ENCODE results near the gene GPR34.

GPR34 gene

GRCh38 chrX:41693024-41693423 lies 4.3 kb downstream of the GPR34 start:
- DNase-seq (ENCODE audit: low read depth) = no peak
- peaks cover 13% of the 10 kb centered on the region for H3K27me3 ChIP-seq (replicated peaks; ENCODE audit: control insufficient read depth, insufficient read depth, low read length)

GRCh38 chrX:41695426-41695825 lies 6.7 kb downstream of the GPR34 start:
- Histone ChIP-seq H3K9me3 (ENCODE audit: control insufficient read depth, low read length) (peaks cover 5% of the 10 kb centered on the region), H3K27me3 (replicated peaks; ENCODE audit: control insufficient read depth, insufficient read depth, low read length) (peaks cover 9% of the 10 kb centered on the region), H3K4me3 (ENCODE audit: low read length) (no peak overlapping the region), H3K4me1 (ENCODE audit: control insufficient read depth, insufficient read depth, low read length) (peaks cover 12% of the 10 kb centered on the region), H3K9ac (ENCODE audit: low read length) (no peak overlapping the region), H3K36me3 (ENCODE audit: control insufficient read depth, insufficient read depth, low read length, severe bottlenecking) (no peaks in the 10 kb centered on the region)
- no peak for DNase-seq (ENCODE audit: low read depth)

More at GRCh38 chrX:41693024-41693423, 4.3 kb downstream of the GPR34 start:
- Histone ChIP-seq H3K4me3 (ENCODE audit: low read length) (no peak overlapping the region), H3K9me3 (ENCODE audit: control insufficient read depth, low read length) (peaks cover 5% of the 10 kb centered on the region), H3K4me1 (ENCODE audit: control insufficient read depth, insufficient read depth, low read length) (peaks cover 13% of the 10 kb centered on the region), H3K36me3 (ENCODE audit: control insufficient read depth, insufficient read depth, low read length, severe bottlenecking) (no peaks in the 10 kb centered on the region), H3K9ac (ENCODE audit: low read length) (no peak overlapping the region)

- no peaks in the 10 kb centered on the region for H3K4me1 ChIP-seq (ENCODE audit: control insufficient read depth, insufficient read depth, low read length)
- H3K9me3 ChIP-seq (ENCODE audit: control insufficient read depth, low read length) = peaks cover 7% of the 10 kb centered on the region
- no peak overlapping the region for H3K4me3 ChIP-seq (ENCODE audit: low read length)
- no peaks in the 10 kb centered on the region for H3K27me3 ChIP-seq (replicated peaks; ENCODE audit: control insufficient read depth, insufficient read depth, low read length)
- H3K36me3 ChIP-seq (ENCODE audit: control insufficient read depth, insufficient read depth, low read length, severe bottlenecking) = no peaks in the 10 kb centered on the region
- no peak overlapping the region for H3K9ac ChIP-seq (ENCODE audit: low read length)
- DNase-seq (ENCODE audit: low read depth) = no peak
These were observed 14.8 kb downstream of the GPR34 start for GRCh38 chrX:41703574-41704029.

GRCh38 chrX:41705042-41705441 lies 16.3 kb downstream of the GPR34 start:
- DNase-seq (ENCODE audit: low read depth) = no peak
- Histone ChIP-seq H3K4me1 (ENCODE audit: control insufficient read depth, insufficient read depth, low read length) (no peaks in the 10 kb centered on the region), H3K4me3 (ENCODE audit: low read length) (no peak overlapping the region), H3K36me3 (ENCODE audit: control insufficient read depth, insufficient read depth, low read length, severe bottlenecking) (no peaks in the 10 kb centered on the region), H3K9me3 (ENCODE audit: control insufficient read depth, low read length) (peaks cover 7% of the 10 kb centered on the region), H3K27me3 (replicated peaks; ENCODE audit: control insufficient read depth, insufficient read depth, low read length) (no peaks in the 10 kb centered on the region), H3K9ac (ENCODE audit: low read length) (no peak overlapping the region)

GRCh38 chrX:41705680-41706374 lies 17.1 kb downstream of the GPR34 start:
- H3K9ac ChIP-seq (ENCODE audit: low read length) = no peak overlapping the region
- DNase-seq (ENCODE audit: low read depth) = no peak
- no peak overlapping the region for H3K4me3 ChIP-seq (ENCODE audit: low read length)
- H3K4me1 ChIP-seq (ENCODE audit: control insufficient read depth, insufficient read depth, low read length) = no peaks in the 10 kb centered on the region
- peaks cover 7% of the 10 kb centered on the region for H3K9me3 ChIP-seq (ENCODE audit: control insufficient read depth, low read length)
- peaks cover 1% of the 10 kb centered on the region for H3K27me3 ChIP-seq (replicated peaks; ENCODE audit: control insufficient read depth, insufficient read depth, low read length)
- no peaks in the 10 kb centered on the region for H3K36me3 ChIP-seq (ENCODE audit: control insufficient read depth, insufficient read depth, low read length, severe bottlenecking)

GRCh38 chrX:41707218-41707617 lies 18.4 kb downstream of the GPR34 start:
- no peak for DNase-seq (ENCODE audit: low read depth)
- Histone ChIP-seq H3K4me1 (ENCODE audit: control insufficient read depth, insufficient read depth, low read length) (no peaks in the 10 kb centered on the region), H3K27me3 (replicated peaks; ENCODE audit: control insufficient read depth, insufficient read depth, low read length) (peaks cover 3% of the 10 kb centered on the region)

GRCh38 chrX:41708486-41708885 lies 19.7 kb downstream of the GPR34 start:
- Histone ChIP-seq H3K9me3 (ENCODE audit: control insufficient read depth, low read length) (peaks cover 5% of the 10 kb centered on the region), H3K36me3 (ENCODE audit: control insufficient read depth, insufficient read depth, low read length, severe bottlenecking) (no peaks in the 10 kb centered on the region), H3K4me3 (ENCODE audit: low read length) (no peak overlapping the region), H3K9ac (ENCODE audit: low read length) (no peak overlapping the region), H3K4me1 (ENCODE audit: control insufficient read depth, insufficient read depth, low read length) (no peaks in the 10 kb centered on the region), H3K27me3 (replicated peaks; ENCODE audit: control insufficient read depth, insufficient read depth, low read length) (peaks cover 3% of the 10 kb centered on the region)
- DNase-seq (ENCODE audit: low read depth) = no peak

More at GRCh38 chrX:41707218-41707617, 18.4 kb downstream of the GPR34 start:
- no peak overlapping the region for H3K9ac ChIP-seq (ENCODE audit: low read length)
- H3K36me3 ChIP-seq (ENCODE audit: control insufficient read depth, insufficient read depth, low read length, severe bottlenecking) = no peaks in the 10 kb centered on the region
- no peak overlapping the region for H3K4me3 ChIP-seq (ENCODE audit: low read length)
- H3K9me3 ChIP-seq (ENCODE audit: control insufficient read depth, low read length) = peaks cover 7% of the 10 kb centered on the region

GRCh38 chrX:41711021-41711667 lies 22.4 kb downstream of the GPR34 start:
- peaks cover 3% of the 10 kb centered on the region for H3K27me3 ChIP-seq (replicated peaks; ENCODE audit: control insufficient read depth, insufficient read depth, low read length)
- no peaks in the 10 kb centered on the region for H3K36me3 ChIP-seq (ENCODE audit: control insufficient read depth, insufficient read depth, low read length, severe bottlenecking)
- H3K4me1 ChIP-seq (ENCODE audit: control insufficient read depth, insufficient read depth, low read length) = no peaks in the 10 kb centered on the region
- no peak overlapping the region for H3K9ac ChIP-seq (ENCODE audit: low read length)
- DNase-seq (ENCODE audit: low read depth) = no peak
- H3K9me3 ChIP-seq (ENCODE audit: control insufficient read depth, low read length) = no peaks in the 10 kb centered on the region
- H3K4me3 ChIP-seq (ENCODE audit: low read length) = no peak overlapping the region

- no peaks in the 10 kb centered on the region for H3K27me3 ChIP-seq (replicated peaks; ENCODE audit: control insufficient read depth, insufficient read depth, low read length)
These were observed 27.4 kb downstream of the GPR34 start for GRCh38 chrX:41716222-41716621.

GRCh38 chrX:41716767-41717473 lies 28.1 kb downstream of the GPR34 start:
- H3K4me3 ChIP-seq (ENCODE audit: low read length) = no peak overlapping the region
- peaks cover under 1% of the 10 kb centered on the region for H3K4me1 ChIP-seq (ENCODE audit: control insufficient read depth, insufficient read depth, low read length)
- peaks cover 21% of the 10 kb centered on the region for H3K9me3 ChIP-seq (ENCODE audit: control insufficient read depth, low read length)
- H3K9ac ChIP-seq (ENCODE audit: low read length) = no peak overlapping the region
- no peaks in the 10 kb centered on the region for H3K36me3 ChIP-seq (ENCODE audit: control insufficient read depth, insufficient read depth, low read length, severe bottlenecking)
- no peak for DNase-seq (ENCODE audit: low read depth)
- no peaks in the 10 kb centered on the region for H3K27me3 ChIP-seq (replicated peaks; ENCODE audit: control insufficient read depth, insufficient read depth, low read length)

More at GRCh38 chrX:41716222-41716621, 27.4 kb downstream of the GPR34 start:
- H3K36me3 ChIP-seq (ENCODE audit: control insufficient read depth, insufficient read depth, low read length, severe bottlenecking) = no peaks in the 10 kb centered on the region
- H3K9ac ChIP-seq (ENCODE audit: low read length) = no peak overlapping the region
- H3K4me1 ChIP-seq (ENCODE audit: control insufficient read depth, insufficient read depth, low read length) = no peaks in the 10 kb centered on the region
- H3K4me3 ChIP-seq (ENCODE audit: low read length) = no peak overlapping the region
- DNase-seq (ENCODE audit: low read depth) = no peak
- peaks cover 21% of the 10 kb centered on the region for H3K9me3 ChIP-seq (ENCODE audit: control insufficient read depth, low read length)

GRCh38 chrX:41718481-41719235 lies 29.9 kb downstream of the GPR34 start:
- no peak overlapping the region for H3K9ac ChIP-seq (ENCODE audit: low read length)
- peaks cover 21% of the 10 kb centered on the region for H3K9me3 ChIP-seq (ENCODE audit: control insufficient read depth, low read length)
- H3K4me3 ChIP-seq (ENCODE audit: low read length) = no peak overlapping the region
- no peaks in the 10 kb centered on the region for H3K27me3 ChIP-seq (replicated peaks; ENCODE audit: control insufficient read depth, insufficient read depth, low read length)
- no peaks in the 10 kb centered on the region for H3K36me3 ChIP-seq (ENCODE audit: control insufficient read depth, insufficient read depth, low read length, severe bottlenecking)
- DNase-seq (ENCODE audit: low read depth) = no peak
- H3K4me1 ChIP-seq (ENCODE audit: control insufficient read depth, insufficient read depth, low read length) = peaks cover 16% of the 10 kb centered on the region
